Inflammatory macrophage treated with lipopolysaccharide for 4 hours (primary cell): ENCODE data around the gene PIAS3.

ENCODE experiments used
- DNase-seq: peaks from one replicate; pipeline ENCODE4 v3.0.0-alpha.2; 2020

The PIAS3 gene

GRCh38 chr1:145858901-145859490 is at the start of gene PIAS3:
Gene PIAS3, minus strand, starts transcription at chr1:145859081. Its CDS starts 91 bp downstream, at chr1:145858990.
- DNase-seq = peak; percentile 92

GRCh38 chr1:145908653-145909052 is 49.8 kb upstream of the PIAS3 start:
- no peak for DNase-seq

- no peak for DNase-seq
Measured at GRCh38 chr1:145906954-145907753, 48.3 kb upstream of the PIAS3 start.

GRCh38 chr1:145901312-145902021 is 42.6 kb upstream of the PIAS3 start:
- no peak for DNase-seq

- DNase-seq = no peak
Measured at GRCh38 chr1:145898756-145899155, 39.9 kb upstream of the PIAS3 start.

GRCh38 chr1:145897969-145898368 is 39.1 kb upstream of the PIAS3 start:
- no peak for DNase-seq

- no peak for DNase-seq
Measured at GRCh38 chr1:145895471-145895870, 36.6 kb upstream of the PIAS3 start.

DNA sequence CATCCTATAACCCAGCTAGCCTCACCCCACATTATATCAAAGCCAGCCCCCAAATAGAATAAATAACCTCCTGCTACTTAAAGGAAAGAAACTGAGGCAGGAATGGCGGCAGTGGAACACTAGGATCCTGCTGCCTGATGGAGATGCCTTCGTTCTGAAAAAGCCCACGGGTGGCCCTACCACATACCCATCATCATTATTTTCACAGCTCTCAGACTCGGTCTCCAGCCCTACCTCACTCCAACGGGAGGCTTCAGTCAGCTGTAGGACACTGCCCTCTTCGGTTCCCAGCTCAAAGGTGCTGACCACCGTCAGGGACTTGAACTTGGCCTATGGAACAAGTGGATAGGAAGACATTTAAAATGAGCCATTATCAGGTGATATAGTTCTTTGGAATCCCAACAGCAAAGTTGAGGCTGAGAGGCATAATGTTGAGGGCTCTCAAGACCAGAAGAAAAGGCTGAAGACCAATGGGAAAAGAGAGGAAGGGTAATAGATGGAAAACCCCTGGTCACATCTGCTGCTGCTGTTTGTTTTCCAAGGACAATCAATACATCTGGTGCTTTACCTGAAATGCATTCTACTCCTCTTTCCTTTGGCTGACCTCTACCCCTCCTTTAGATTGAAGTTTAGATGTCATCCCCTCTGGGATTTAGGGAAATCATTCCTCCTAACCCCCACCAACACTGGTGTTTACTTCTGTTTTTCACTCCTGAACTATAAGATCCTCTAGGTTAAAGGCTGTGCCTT is 34.6 kb upstream of the PIAS3 start:
- no peak for DNase-seq

DNA sequence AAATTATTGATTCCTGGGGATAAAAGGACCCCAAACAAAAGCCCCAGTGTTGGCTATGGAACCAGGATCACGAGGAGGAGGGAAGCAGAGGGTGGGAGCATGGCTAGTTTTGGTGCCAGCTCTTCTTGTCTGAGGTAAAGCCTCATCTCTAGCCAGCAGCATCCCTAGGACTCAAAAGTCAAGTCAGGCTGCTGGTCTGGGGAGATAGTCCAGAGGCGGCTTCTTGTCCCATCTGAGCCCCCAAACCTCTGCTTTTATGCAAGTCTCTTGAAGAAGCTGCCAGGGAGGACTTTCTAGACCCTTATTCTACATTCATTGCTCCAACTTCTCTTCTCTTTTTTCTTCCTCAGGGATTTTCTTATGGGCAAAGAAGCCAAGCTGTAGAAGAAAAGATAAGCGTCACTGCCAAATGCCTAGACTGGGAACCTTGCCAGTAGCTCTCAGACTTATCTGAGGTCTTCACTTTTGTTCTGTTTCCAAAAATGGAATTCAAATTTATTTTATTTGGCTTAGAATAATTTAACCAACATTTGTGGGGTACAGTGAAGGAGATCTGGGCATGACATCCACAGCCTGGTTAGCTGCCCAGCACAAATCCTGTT is 33.7 kb upstream of the PIAS3 start:
- no peak for DNase-seq

DNA sequence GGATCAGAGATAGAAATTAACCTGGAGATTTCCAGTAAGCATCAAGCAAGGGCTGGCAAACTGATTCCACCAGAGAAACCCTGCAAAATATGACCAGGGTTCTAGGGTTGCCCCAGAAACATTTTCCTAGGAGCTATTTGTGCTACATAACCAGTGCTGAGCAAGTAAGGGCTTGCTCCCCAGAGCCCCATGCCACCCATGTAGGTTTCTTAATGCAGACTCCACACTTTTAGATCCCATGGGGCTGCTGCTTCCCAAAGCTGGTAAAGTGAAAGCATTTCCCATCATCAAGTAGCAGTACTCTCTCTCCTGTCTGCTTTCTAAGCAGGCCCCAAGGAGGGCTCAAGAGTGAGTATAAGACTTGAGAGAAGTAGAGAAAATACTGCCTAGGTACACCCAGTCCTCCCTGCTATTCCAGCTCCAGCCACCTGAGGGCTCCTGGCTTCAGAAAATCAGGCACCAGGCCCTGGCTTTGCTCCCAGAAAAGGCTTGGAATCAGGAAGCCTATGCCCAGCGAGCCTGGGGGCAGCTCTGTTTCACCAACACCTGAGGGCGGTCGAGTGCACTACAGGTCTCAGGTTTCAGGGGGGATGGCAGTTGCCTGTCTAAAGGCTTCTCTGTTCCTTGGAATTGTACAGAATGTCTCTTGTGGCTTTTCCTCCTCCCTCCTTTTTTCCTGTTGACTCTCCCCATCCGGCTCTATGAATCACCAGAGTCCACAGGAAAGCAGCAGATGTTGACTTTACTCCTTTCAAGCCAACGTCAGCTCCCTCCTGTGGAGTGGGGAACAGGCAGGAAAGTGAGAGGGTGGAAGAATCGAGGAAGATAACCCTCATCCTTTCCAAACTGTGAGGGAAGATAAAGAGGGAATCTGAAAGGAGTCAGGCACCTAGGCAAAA is 33.0 kb upstream of the PIAS3 start:
- DNase-seq = peak; percentile 65

DNA sequence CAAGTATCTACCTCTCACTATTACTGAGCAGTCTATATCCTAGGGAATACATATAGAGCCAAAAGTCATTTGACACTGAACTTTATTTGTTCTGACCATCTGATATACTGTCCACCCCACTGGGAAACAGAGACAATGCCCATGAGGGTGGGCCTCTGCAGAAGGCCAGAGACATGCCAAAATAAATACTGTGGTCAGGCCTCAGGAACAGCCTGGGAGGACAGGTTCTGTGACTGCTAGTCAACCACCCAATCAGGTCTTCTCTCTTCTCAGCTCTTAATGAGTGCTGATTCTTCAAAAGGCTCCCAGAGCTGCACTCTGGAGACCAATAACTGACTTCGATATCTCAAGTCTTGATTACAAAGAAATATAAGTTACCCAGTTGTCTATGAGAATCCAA is 32.3 kb upstream of the PIAS3 start:
- DNase-seq = no peak

DNA sequence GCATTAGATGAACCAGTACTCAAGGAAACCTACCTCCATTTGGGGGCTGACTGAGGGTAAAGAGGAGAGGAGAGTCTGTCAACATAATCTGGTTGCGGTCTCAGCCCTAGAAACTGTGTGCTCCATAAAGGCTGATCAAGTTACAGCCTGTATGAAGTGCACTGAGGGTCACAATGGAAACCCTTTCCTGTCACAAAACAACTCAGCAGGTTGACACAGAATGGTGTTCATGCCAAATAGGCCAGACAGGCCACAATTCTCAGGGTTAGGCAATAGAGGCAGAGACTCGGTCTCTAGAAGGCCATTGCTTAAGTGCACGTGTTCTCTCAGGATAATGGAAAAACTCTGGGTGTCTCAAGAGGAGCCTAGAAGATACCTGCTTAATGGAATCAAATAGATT is 30.8 kb upstream of the PIAS3 start:
- no peak for DNase-seq

GRCh38 chr1:145887631-145888030 is 28.8 kb upstream of the PIAS3 start:
- no peak for DNase-seq

- no peak for DNase-seq
Measured at GRCh38 chr1:145886816-145887215, 27.9 kb upstream of the PIAS3 start.

GRCh38 chr1:145886390-145886789 is 27.5 kb upstream of the PIAS3 start:
- no peak for DNase-seq

- DNase-seq = peak; percentile 84
Measured at GRCh38 chr1:145885738-145886287, 26.9 kb upstream of the PIAS3 start, which contains the start of gene ANKRD35. Gene ANKRD35, minus strand, starts transcription at chr1:145885866. Its CDS starts 108 bp downstream, at chr1:145885758.

DNA sequence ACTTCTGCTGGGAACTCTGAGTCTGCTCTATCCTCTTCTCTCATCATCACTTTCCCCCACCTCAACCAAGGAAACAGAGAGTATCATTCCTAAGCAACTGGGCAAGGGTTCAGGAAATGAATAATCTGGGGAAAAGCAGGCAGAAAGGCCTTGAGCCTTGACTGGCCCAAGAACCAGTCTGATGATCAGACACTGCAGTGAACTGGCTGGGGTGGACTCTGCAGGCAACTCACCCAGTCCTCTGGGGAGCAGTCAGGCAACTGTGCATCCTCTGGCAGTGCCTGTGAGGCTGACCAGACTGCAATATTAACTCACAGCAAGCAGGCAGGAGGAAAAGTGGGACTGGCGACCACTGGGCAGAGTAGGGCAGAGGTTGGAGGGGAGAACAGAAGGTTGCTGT is 25.8 kb upstream of the PIAS3 start:
- DNase-seq = no peak

DNA sequence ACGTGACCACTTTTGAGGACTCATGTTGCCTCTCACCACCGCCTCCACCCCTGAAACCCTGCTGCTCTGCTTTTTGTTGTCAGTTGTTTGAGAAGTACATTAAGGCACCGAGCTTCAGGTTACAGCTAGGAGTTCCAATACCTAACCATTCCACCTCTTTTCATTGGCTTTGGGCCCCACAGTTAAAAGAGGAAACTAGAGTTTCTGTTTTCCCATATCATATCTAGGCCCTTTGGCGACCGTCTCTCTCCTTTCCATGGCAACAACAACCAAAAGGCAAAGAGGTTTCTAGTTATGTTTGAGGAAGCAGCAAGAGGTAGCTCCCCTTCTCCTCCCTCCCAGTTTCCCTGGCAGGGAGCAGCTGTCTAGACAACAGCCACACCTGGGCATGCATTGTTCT is 20.9 kb upstream of the PIAS3 start:
- DNase-seq = no peak

GRCh38 chr1:145878724-145879123 is 19.8 kb upstream of the PIAS3 start:
- no peak for DNase-seq

DNA sequence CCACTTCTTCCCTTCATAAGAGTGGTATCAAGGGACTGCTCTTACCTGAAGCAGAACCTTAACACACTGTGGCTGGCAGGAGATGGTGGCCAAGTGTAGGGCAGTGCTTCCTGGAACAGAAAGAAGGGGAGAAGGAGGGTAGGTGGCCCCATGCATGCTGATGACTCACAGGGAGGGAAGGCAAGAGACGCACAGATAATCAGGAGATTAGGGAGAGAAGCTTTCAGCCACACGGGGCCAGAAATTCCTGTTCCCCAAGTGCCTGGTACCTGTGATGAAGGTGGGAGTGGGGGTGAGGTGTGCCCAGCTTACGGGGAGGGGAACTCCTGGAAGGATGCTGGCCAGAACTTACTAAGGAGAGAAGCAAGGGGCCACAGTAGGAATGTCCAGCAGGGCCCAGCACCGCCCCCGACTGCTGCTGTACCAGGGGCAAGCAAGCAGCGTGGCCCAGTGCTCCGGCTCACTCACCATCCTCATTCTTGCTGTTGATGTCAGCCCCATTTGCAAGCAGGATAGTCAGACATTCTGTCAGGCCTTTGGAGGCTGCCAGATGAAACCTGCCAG is 19.1 kb upstream of the PIAS3 start:
- DNase-seq = no peak

- no peak for DNase-seq
Measured at GRCh38 chr1:145874646-145875045, 15.8 kb upstream of the PIAS3 start.
